GM23248 (cell line): ENCODE results near the gene SLC49A4. TPM values are rescaled to one million over a fixed set of nuclear protein-coding genes. Genes with fewer than 3 reads are reported as not detected.

Experiments used
- DNase-seq: peaks from one replicate; pipeline ENCODE4 v3.0.0-alpha.2; 2015
- H2AFZ ChIP-seq: fragments of 200-600 bp; sonication (generic); 2 replicates; pipeline ENCODE4 v1.6.1; 2016; ENCODE audit warnings: antibody characterized with exemption
- H3F3A ChIP-seq: fragments of 200-600 bp; sonication (generic); 2 replicates; pipeline ENCODE4 v1.6.1; 2016; ENCODE audit warnings: mild to moderate bottlenecking, antibody characterized with exemption, mixed run types; ENCODE audit not compliant: insufficient read depth
- H3K27ac ChIP-seq: fragments of 200-600 bp; sonication (generic); 2 replicates; pipeline ENCODE4 v1.5.1; 2016; ENCODE audit warnings: mild to moderate bottlenecking
- H3K27me3 ChIP-seq: fragments of 200-600 bp; sonication (generic); replicated peaks from 2 replicates; pipeline ENCODE4 v1.6.1; 2016; ENCODE audit warnings: mild to moderate bottlenecking; ENCODE audit not compliant: insufficient read depth
- H3K36me3 ChIP-seq: fragments of 200-600 bp; sonication (generic); 2 replicates; pipeline ENCODE4 v1.6.1; 2016; ENCODE audit warnings: low read depth, mild to moderate bottlenecking
- H3K4me1 ChIP-seq: fragments of 200-600 bp; sonication (generic); 2 replicates; pipeline ENCODE4 v1.6.1; 2016; ENCODE audit warnings: mild to moderate bottlenecking; ENCODE audit not compliant: insufficient read depth
- H3K4me2 ChIP-seq: fragments of 200-600 bp; sonication (generic); one replicate; pipeline ENCODE4 v1.6.1; 2016; ENCODE audit warnings: mild to moderate bottlenecking; ENCODE audit not compliant: unreplicated experiment
- H3K4me3 ChIP-seq: fragments of 200-600 bp; sonication (generic); 2 replicates; pipeline ENCODE4 v1.5.1; 2016; ENCODE audit warnings: mild to moderate bottlenecking
- H3K79me2 ChIP-seq: fragments of 200-600 bp; sonication (generic); 2 replicates; pipeline ENCODE4 v1.6.1; 2016; ENCODE audit warnings: mild to moderate bottlenecking; ENCODE audit not compliant: insufficient read depth
- H3K9ac ChIP-seq: fragments of 200-600 bp; sonication (generic); 2 replicates; pipeline ENCODE4 v1.6.1; 2016; ENCODE audit warnings: mild to moderate bottlenecking
- H3K9me2 ChIP-seq: fragments of 200-600 bp; sonication (generic); 2 replicates; pipeline ENCODE4 v1.6.1; 2016; ENCODE audit warnings: mixed run types, mild to moderate bottlenecking, moderate library complexity; ENCODE audit not compliant: insufficient read depth
- H3K9me3 ChIP-seq: fragments of 200-600 bp; sonication (generic); one replicate; pipeline ENCODE4 v1.6.1; 2017; ENCODE audit warnings: low read depth
- H4K20me1 ChIP-seq: fragments of 200-600 bp; sonication (generic); 2 replicates; pipeline ENCODE4 v1.6.0; 2016; ENCODE audit not compliant: insufficient read depth
- EZH2 ChIP-seq: fragments of 200-600 bp; sonication (generic); IDR thresholded peaks from 2 replicates; pipeline ENCODE4 v1.6.1; 2018; ENCODE audit warnings: antibody characterized with exemption, mild to moderate bottlenecking; ENCODE audit not compliant: insufficient read depth, poor library complexity, severe bottlenecking
- EZH2phosphoT487 ChIP-seq: fragments of 200-600 bp; sonication (generic); IDR thresholded peaks from 2 replicates; pipeline ENCODE4 v1.6.1; 2018; ENCODE audit warnings: antibody characterized with exemption, moderate library complexity, mild to moderate bottlenecking, low read depth; ENCODE audit not compliant: insufficient read depth
- WGBS, 2 experiments: methylation state at CpG; one replicate each; pipeline ENCODE4 v1.1.6; 2015 to 2017; ENCODE audit warnings: low lambda C conversion rate in 2 of 2, low coverage in 1 of 2; ENCODE audit errors: missing lambda C conversion rate in 2 of 2; 5-methylcytosine and 5-hydroxymethylcytosine counted together
- in situ Hi-C: fragments of 300-500 bp; cut with MboI; formaldehyde crosslinking; loops from 2 replicates; pipeline ENCODE4 v1.15.0; 2020
- polyA plus RNA-seq: library from polyadenylated mRNA; unstranded; fragments of >200 nt; fragmentation: Nextera tagmentation; extraction: Ambion mirVana; gene quantifications from 2 replicates; pipeline ENCODE4 v1.2.1, GENCODE V29; 2016
- total RNA-seq: library from RNA; depleted of rRNA; stranded (reverse); fragments of >200 nt; shearing (Covaris generic); gene quantifications from 2 replicates; pipeline ENCODE4 v1.2.3, GENCODE V29; 2014

Gene SLC49A4
- total and polyA plus RNA-seq, 2 experiments from 2014 or later: 13.3 to 24.6 TPM

- H3K27me3 ChIP-seq: no peaks in the 10 kb centered on the region
- H3K4me3 ChIP-seq: no peak overlapping the region
- no peak for TF ChIP-seq EZH2phosphoT487
- TF ChIP-seq EZH2: no peak
- no peak overlapping the region for H3K4me2 ChIP-seq
- H3F3A ChIP-seq: no peaks in the 10 kb centered on the region
- H4K20me1 ChIP-seq: no peaks in the 10 kb centered on the region
- 90 to 96% methylated on average over 2 of the region's 2 CpGs for WGBS, 2 experiments
- no peak overlapping the region for H2AFZ ChIP-seq
- no peaks in the 10 kb centered on the region for H3K4me1 ChIP-seq
- no peaks in the 10 kb centered on the region for H3K36me3 ChIP-seq
- no peak for DNase-seq
- H3K9me2 ChIP-seq: no peaks in the 10 kb centered on the region
- H3K9ac ChIP-seq: no peak overlapping the region
- in situ Hi-C loops: no loop called here
- no peaks in the 10 kb centered on the region for H3K79me2 ChIP-seq
- no peaks in the 10 kb centered on the region for H3K9me3 ChIP-seq
- no peak overlapping the region for H3K27ac ChIP-seq
Observed at GRCh38 chr3:122882361-122882947, 87.6 kb downstream of the SLC49A4 start.

- in situ Hi-C loops: no loop called here
- WGBS, 2 experiments: 86 to 87% methylated on average over 4 of the region's 4 CpGs
- no peaks in the 10 kb centered on the region for H3K9me3 ChIP-seq
Observed at GRCh38 chr3:122886251-122886650, 91.4 kb downstream of the SLC49A4 start.

DNA sequence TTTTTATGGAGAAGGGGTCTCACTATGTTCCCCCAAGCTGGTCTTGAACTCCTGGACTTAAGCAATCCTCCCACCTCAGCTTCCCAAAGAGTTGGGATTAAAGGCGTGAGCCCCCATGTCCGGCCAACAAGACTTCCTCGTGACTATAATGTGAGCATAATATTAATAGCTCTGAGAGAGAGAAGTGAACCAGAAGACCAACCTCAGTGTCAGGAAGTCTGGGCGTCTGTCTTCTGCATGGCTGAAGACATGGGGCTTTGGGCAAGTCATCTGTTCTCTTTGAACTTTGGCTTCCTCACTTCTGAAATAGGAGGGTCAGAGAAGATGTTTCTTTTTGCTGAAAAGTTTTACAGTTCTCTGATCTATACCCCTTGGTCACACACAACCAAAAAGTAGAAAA, 92.1 kb downstream of the SLC49A4 start:
- in situ Hi-C loops: no loop called here
- no peaks in the 10 kb centered on the region for H3K9me2 ChIP-seq

More at GRCh38 chr3:122886251-122886650, 91.4 kb downstream of the SLC49A4 start:
- Histone ChIP-seq H3K4me2 (no peak overlapping the region), H3K79me2 (no peaks in the 10 kb centered on the region), H3K36me3 (no peaks in the 10 kb centered on the region), H3K9me2 (no peaks in the 10 kb centered on the region), H3K27ac (no peak overlapping the region), H3K27me3 (no peaks in the 10 kb centered on the region), H4K20me1 (no peaks in the 10 kb centered on the region), H3K4me3 (no peak overlapping the region), H3K4me1 (peaks cover 7% of the 10 kb centered on the region; the same call in 1 of the 2 replicates), H2AFZ (no peak overlapping the region), H3F3A (no peaks in the 10 kb centered on the region), H3K9ac (no peak overlapping the region)
- DNase-seq: no peak
- TF ChIP-seq EZH2phosphoT487 (no peak), EZH2 (no peak)

GRCh38 chr3:122890077-122890719, 95.3 kb downstream of the SLC49A4 start:
- H3K9ac ChIP-seq: no peak overlapping the region
- no peaks in the 10 kb centered on the region for H3K36me3 ChIP-seq
- H3K4me1 ChIP-seq: peaks cover 7% of the 10 kb centered on the region; the same call in 1 of the 2 replicates
- in situ Hi-C loops: no loop called here
- H4K20me1 ChIP-seq: no peaks in the 10 kb centered on the region
- H2AFZ ChIP-seq: no peak overlapping the region
- no peak overlapping the region for H3K4me3 ChIP-seq
- 0 out of 2 replicates have a peak, but pooled peaks cover 3% of the 10 kb centered on the region for H3K27me3 ChIP-seq
- H3K9me2 ChIP-seq: no peaks in the 10 kb centered on the region
- peak; percentile 71 for DNase-seq
- no peak for TF ChIP-seq EZH2
- TF ChIP-seq EZH2phosphoT487: no peak
- no peaks in the 10 kb centered on the region for H3K9me3 ChIP-seq
- H3K27ac ChIP-seq: no peak overlapping the region
- no peak overlapping the region for H3K4me2 ChIP-seq
- WGBS, 2 experiments: 13 to 14% methylated on average over 6 of the region's 6 CpGs
- H3F3A ChIP-seq: no peaks in the 10 kb centered on the region
- no peaks in the 10 kb centered on the region for H3K79me2 ChIP-seq

More for the DNA sequence above, 92.1 kb downstream of the SLC49A4 start:
- no peaks in the 10 kb centered on the region for H4K20me1 ChIP-seq
- no peak overlapping the region for H3K9ac ChIP-seq
- no peaks in the 10 kb centered on the region for H3K27me3 ChIP-seq
- no peaks in the 10 kb centered on the region for H3F3A ChIP-seq
- H3K4me1 ChIP-seq: peaks cover 7% of the 10 kb centered on the region; the same call in 1 of the 2 replicates
- H3K79me2 ChIP-seq: no peaks in the 10 kb centered on the region
- H2AFZ ChIP-seq: no peak overlapping the region
- H3K4me3 ChIP-seq: no peak overlapping the region
- 85 to 87% methylated on average over 4 of the region's 4 CpGs for WGBS, 2 experiments
- no peak overlapping the region for H3K4me2 ChIP-seq
- H3K9me3 ChIP-seq: no peaks in the 10 kb centered on the region
- no peak for TF ChIP-seq EZH2
- no peak for TF ChIP-seq EZH2phosphoT487
- DNase-seq: no peak
- no peak overlapping the region for H3K27ac ChIP-seq
- H3K36me3 ChIP-seq: no peaks in the 10 kb centered on the region
